SJSA1 (cell line): Measurements from ENCODE around the gene UGT3A2. TPM values are rescaled to one million over a fixed set of nuclear protein-coding genes. Genes with fewer than 3 reads are reported as not detected.

Source experiments
- DNase-seq, 2 experiments: peaks; one replicate each; pipeline ENCODE4 v3.0.0-alpha.2; 2015 to 2020; ENCODE audit warnings: low spot score in 2 of 2, low read depth in 1 of 2
- H3K27ac ChIP-seq: fragments of 250-450 bp; sonication (Bioruptor Pico); 2 replicates; pipeline ENCODE4 v1.5.1; 2020; ENCODE audit warnings: mild to moderate bottlenecking, moderate library complexity
- H3K27me3 ChIP-seq: fragments of 250-450 bp; sonication (Bioruptor Pico); replicated peaks from 2 replicates; pipeline ENCODE4 v1.5.1; 2020; ENCODE audit warnings: mild to moderate bottlenecking, moderate library complexity
- H3K36me3 ChIP-seq: fragments of 250-450 bp; sonication (Bioruptor Pico); 2 replicates; pipeline ENCODE4 v1.5.1; 2020; ENCODE audit warnings: mild to moderate bottlenecking
- H3K4me1 ChIP-seq: fragments of 250-450 bp; sonication (Bioruptor Pico); replicated peaks from 2 replicates; pipeline ENCODE4 v1.6.1; 2021; ENCODE audit warnings: mild to moderate bottlenecking
- H3K4me3 ChIP-seq: fragments of 250-450 bp; sonication (Bioruptor Pico); 2 replicates; pipeline ENCODE4 v1.5.1; 2020; ENCODE audit warnings: mild to moderate bottlenecking
- H3K9me3 ChIP-seq: fragments of 250-450 bp; sonication (Bioruptor Pico); replicated peaks from 2 replicates; pipeline ENCODE4 v1.5.1; 2020; ENCODE audit warnings: mild to moderate bottlenecking
- total RNA-seq: library from RNA; depleted of rRNA; stranded (reverse); fragments of >200 nt; shearing (Covaris generic); gene quantifications from 2 replicates; pipeline ENCODE4 v1.2.3, GENCODE V29; 2014

The UGT3A2 gene
- total RNA-seq, 1 experiment from 2014 or later, result not detected

DNA sequence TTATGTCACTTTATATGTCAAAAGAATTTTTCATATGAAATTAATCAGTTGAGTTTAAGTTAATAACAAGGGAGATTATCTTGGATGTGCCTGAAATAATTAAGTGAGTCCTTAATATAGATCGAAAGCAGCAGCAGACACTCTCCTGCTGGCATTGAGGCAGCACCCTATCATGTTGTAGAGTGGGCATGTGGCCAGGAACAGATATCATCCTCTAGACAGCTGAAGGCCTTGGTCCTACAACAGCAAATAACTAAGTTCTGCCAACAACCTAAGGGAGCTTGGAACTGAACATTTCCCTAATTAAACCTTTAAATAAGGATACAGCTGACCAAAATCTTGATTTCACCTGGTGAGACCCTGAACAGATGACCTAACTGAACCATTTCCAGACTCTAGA lies 49.7 kb downstream of the UGT3A2 start:
- H3K4me3 ChIP-seq, result no peak overlapping the region
- H3K4me1 ChIP-seq, result no peaks in the 10 kb centered on the region
- H3K36me3 ChIP-seq, result no peaks in the 10 kb centered on the region
- no peak overlapping the region for H3K27ac ChIP-seq
- H3K27me3 ChIP-seq, result no peaks in the 10 kb centered on the region
- peaks cover 5% of the 10 kb centered on the region; the same call in 1 of the 2 replicates for H3K9me3 ChIP-seq
- DNase-seq, result no peak

DNA sequence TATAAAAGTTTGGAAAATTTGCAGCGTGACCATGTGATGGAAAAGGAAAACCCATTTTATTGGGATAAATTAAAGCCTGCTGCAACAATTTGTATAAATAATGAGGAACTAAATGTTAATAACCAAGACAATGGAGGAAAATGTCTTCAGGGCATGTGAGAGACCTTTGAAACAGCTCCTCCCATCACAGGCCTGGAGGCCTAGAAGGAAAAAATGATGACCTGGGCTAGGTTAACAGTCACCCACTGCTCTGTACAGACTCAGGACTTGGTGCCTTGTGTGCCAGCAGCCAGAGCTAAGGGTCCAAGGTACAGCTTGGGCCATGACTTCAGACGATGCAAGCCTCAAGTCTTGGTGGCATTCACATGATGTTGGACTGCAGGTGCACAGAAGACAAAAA lies 53.5 kb downstream of the UGT3A2 start:
- no peak for DNase-seq
- H3K36me3 ChIP-seq, result no peaks in the 10 kb centered on the region
- no peak overlapping the region for H3K27ac ChIP-seq
- H3K27me3 ChIP-seq, result no peaks in the 10 kb centered on the region
- no peaks in the 10 kb centered on the region for H3K4me1 ChIP-seq
- no peak overlapping the region for H3K4me3 ChIP-seq
- 0 out of 2 replicates have a peak, but pooled peaks cover 5% of the 10 kb centered on the region for H3K9me3 ChIP-seq

DNA sequence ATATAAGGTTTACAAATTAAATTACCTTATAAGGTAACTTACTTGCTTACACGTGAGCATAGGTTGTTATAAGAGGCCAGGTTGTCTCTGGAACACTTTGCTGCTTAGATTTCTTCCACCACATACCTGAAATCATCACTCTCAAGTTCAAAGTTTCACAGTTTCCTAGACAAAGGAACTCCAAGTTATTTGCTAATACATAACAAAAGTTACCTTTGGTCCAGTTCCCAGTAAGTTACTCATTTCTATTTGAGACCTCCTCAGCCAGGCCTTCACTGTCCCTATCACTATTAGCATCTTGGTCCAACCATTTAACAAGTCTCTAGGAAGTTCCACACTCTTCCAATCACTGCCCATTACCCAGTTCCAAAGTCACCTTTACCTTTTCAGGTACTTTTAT lies 57.0 kb downstream of the UGT3A2 start:
- H3K9me3 ChIP-seq, result no peaks in the 10 kb centered on the region
- no peak overlapping the region for H3K27ac ChIP-seq
- no peak overlapping the region for H3K4me3 ChIP-seq
- H3K36me3 ChIP-seq, result no peaks in the 10 kb centered on the region
- no peaks in the 10 kb centered on the region for H3K27me3 ChIP-seq
- no peaks in the 10 kb centered on the region for H3K4me1 ChIP-seq
- no peak for DNase-seq

DNA sequence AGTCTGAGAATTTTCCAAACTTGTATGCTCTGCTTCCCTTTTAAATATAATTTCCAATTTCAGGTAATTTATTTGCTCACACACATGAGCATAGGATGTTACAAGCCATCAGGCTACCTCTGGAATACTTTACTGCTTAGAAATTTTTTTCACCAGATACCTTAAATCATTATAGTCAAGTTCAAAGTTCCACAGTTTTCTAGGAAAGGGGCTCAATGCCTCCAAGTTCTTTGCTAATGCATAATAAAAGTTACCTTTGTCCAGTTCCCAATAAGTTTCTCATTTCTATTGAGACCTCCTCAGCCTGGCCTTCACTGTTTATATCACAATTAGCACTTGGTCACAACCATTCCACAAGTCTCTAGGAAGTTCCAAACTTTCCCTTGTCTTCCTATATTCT lies 59.3 kb downstream of the UGT3A2 start:
- no peaks in the 10 kb centered on the region for H3K4me1 ChIP-seq
- no peak for DNase-seq
- H3K4me3 ChIP-seq, result no peak overlapping the region
- H3K9me3 ChIP-seq, result no peaks in the 10 kb centered on the region
- H3K36me3 ChIP-seq, result no peaks in the 10 kb centered on the region
- H3K27ac ChIP-seq, result no peak overlapping the region
- H3K27me3 ChIP-seq, result no peaks in the 10 kb centered on the region

DNA sequence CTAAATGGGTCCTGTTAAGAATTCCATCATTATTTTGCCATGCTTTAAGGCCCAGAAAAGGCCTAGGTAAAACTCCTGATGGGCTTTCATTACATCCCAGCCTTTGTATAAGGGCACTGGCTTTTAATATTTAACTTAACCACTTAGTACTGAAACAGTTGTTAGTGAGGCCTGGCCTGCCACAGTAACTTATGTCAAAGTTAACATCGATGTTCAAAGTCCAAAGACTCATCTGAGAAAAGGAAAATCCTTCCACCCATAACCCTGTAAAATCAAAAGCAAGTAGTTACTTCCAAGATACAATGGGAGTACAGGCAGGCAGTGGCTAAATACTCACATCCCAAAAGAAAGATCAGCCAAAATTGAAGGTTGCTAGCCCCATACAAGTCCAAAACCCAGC lies 60.5 kb downstream of the UGT3A2 start:
- H3K27me3 ChIP-seq, result no peaks in the 10 kb centered on the region
- H3K36me3 ChIP-seq, result no peaks in the 10 kb centered on the region
- H3K9me3 ChIP-seq, result no peaks in the 10 kb centered on the region
- H3K4me1 ChIP-seq, result no peaks in the 10 kb centered on the region
- no peak overlapping the region for H3K4me3 ChIP-seq
- no peak for DNase-seq
- no peak overlapping the region for H3K27ac ChIP-seq

DNA sequence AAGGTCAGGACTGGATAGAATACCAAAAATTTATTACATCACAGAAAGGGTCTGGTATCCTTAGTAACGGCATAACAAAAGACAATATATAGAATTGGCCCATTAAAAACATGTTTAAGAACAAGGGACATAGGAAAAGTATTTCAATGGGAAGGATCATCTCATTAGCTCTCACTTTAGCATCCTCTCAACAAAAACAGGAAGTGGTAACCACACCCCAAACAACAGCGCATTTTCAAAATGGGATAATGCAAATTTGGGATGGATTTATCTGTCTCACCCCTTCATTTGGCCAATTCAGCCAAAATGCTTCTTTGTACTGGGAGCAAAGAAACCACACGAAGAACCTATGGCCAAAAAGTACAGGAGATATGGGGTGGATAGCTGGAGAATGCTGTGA lies 65.7 kb downstream of the UGT3A2 start:
- H3K9me3 ChIP-seq, result no peaks in the 10 kb centered on the region
- H3K27ac ChIP-seq, result no peak overlapping the region
- H3K36me3 ChIP-seq, result no peaks in the 10 kb centered on the region
- no peaks in the 10 kb centered on the region for H3K27me3 ChIP-seq
- H3K4me1 ChIP-seq, result no peaks in the 10 kb centered on the region
- no peak overlapping the region for H3K4me3 ChIP-seq
- DNase-seq, result no peak

DNA sequence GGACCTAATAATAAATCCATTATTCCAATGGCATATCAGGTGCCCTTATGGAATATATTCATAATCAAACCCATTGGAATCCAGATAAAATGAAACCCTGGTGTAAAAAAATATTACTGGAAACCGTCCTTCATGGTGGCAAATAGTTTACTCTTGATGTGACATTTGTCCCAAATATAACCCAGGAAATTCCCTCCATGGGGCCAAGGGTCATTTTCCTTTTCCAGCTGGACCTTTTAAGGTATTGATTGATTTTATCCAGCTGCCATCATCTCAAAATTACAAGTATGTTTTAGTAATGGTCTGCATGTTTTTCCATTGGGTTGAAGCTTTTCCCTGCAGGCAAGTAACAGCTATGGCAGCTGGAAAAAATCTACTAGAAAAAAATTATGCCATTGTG lies 67.1 kb downstream of the UGT3A2 start:
- H3K27me3 ChIP-seq, result peaks cover 5% of the 10 kb centered on the region; the same call in 1 of the 2 replicates
- no peak for DNase-seq
- H3K9me3 ChIP-seq, result no peaks in the 10 kb centered on the region
- H3K4me3 ChIP-seq, result no peak overlapping the region
- H3K36me3 ChIP-seq, result no peaks in the 10 kb centered on the region
- no peak overlapping the region for H3K27ac ChIP-seq
- H3K4me1 ChIP-seq, result no peaks in the 10 kb centered on the region

DNA sequence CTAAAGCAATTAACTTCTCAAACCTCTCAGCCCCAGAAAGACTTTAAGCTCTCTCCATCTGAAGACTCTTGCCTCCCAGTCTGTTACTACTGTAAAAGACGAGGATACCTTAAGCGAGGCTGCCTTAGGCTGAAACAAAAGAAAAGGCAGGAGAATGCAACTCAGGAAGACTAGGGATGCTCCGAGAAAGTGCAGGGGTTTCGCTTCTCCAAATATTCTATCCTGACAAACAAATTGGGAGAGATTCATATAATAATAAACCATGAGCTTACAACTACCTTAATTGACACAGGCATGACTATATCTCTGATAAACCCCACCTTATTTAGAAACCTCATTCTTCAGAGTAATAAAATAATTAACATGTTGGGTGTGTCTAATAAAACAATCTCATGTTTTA lies 70.6 kb downstream of the UGT3A2 start:
- DNase-seq, result no peak
- Histone ChIP-seq H3K36me3 (no peaks in the 10 kb centered on the region), H3K4me3 (no peak overlapping the region), H3K4me1 (no peaks in the 10 kb centered on the region), H3K9me3 (no peaks in the 10 kb centered on the region), H3K27ac (no peak overlapping the region), H3K27me3 (peaks cover 16% of the 10 kb centered on the region)

DNA sequence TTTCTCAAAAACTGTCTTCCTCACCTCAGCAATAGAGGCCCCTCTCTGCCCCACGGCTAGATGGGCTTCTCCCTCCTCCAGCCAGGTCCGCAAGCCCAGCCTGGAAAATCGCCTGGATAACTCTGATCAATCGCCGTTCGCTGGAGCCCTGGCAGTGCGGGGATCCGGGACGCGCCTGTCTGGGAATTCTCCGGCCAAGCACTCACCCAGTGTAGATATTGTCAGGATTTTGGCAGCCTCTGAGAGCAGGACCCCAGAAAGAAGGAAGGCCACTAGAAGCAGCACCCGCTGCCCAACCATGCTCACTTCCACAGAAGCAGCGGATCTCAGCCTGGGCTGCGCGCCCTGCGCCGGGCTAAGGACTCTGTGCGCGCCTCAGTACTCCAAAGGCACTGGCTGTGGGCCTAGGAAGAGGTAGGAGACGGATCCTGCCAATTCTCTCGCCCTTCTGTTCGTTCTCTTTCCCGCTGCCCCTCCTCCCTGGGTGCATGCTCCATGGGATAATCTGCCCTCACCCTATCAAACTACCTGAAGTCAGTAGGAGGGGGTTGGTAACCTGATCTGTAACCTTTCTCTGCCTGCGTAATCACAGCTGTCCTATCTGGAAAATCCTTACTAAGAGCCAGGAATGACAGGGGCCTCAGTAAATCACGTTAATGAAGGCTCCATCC lies 75.6 kb downstream of the UGT3A2 start, which contains the start of gene UGT3A1:
Gene UGT3A1 (minus strand): TSS at position 450 of the 671 bp plus-strand sequence. CDS start 150 bp downstream, at position 300.
- Histone ChIP-seq H3K27ac (no peak within 1 kb of the TSS), H3K36me3 (no peaks in the 10 kb centered on the region), H3K27me3 (peaks cover 25% of the 10 kb centered on the region), H3K4me1 (no peaks in the 10 kb centered on the region), H3K4me3 (no peak within 1 kb of the TSS), H3K9me3 (no peaks in the 10 kb centered on the region)
- DNase-seq, result no peak

DNA sequence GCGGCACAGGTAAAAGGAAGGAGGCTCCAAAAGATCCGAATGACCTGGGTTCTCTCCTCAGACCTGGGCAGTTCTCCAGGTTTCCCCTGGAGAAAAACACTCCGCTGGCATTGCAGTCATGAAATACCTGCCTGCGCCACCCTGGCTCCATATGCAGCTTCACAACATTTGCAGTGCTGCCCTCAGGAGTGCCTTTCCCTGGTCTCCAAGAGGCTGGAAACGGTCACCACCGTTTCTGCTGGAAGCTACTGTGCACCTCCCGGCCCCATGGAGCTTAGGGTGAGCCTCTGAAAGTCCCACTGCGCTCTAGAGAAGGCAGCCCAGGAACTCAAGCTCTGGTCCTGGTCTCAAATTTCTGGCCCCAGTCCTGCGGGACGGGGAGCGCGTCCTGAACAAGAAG lies 76.2 kb downstream of the UGT3A2 start:
- Histone ChIP-seq H3K4me3 (no peak overlapping the region), H3K4me1 (no peaks in the 10 kb centered on the region)
- DNase-seq, result no peak

DNA sequence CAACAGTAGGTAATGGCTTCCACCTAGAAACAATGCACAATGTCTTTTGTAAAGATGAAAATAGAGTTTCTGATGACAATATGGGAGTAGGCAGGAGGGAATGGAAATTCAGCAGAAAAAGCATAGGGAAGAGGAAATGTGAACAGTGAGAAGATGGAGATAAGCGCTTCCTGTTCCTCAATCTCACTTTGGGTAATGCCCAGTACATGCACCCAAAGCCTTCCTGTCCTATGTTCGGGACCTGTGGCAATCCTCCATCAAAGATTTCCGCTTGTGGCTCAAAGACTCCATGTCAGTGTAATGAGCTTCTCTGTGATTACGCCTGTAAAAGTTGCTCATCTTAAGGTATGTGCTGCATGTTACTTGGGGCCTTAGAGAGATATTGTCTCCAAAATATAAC lies 78.2 kb downstream of the UGT3A2 start:
- Histone ChIP-seq H3K27ac (no peak overlapping the region), H3K9me3 (no peaks in the 10 kb centered on the region), H3K4me1 (no peaks in the 10 kb centered on the region), H3K4me3 (no peak overlapping the region), H3K36me3 (no peaks in the 10 kb centered on the region), H3K27me3 (peaks cover 20% of the 10 kb centered on the region)
- no peak for DNase-seq

More for the DNA sequence above, 76.2 kb downstream of the UGT3A2 start:
- Histone ChIP-seq H3K9me3 (no peaks in the 10 kb centered on the region), H3K27ac (no peak overlapping the region), H3K36me3 (no peaks in the 10 kb centered on the region), H3K27me3 (peaks cover 23% of the 10 kb centered on the region)

DNA sequence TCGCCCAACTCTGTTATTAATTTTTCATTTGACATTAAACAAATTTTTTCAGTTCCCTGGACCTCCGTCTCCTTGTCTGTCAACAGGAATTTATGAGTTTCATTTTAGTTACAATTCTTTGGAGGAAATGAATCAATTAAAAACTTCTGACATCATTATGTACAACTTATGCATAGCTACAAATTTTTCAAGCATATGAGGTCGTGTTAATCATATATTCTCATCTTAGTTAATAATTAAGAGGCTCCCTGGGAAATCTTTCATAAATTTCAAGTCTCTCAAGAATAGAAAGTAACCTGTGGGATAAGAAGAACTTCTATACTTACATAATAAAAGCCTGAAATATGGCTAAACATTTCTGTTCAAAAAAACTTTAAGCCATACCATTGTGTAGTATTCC lies 78.9 kb downstream of the UGT3A2 start:
- Histone ChIP-seq H3K9me3 (no peaks in the 10 kb centered on the region), H3K27ac (no peak overlapping the region), H3K36me3 (no peaks in the 10 kb centered on the region), H3K27me3 (peaks cover 20% of the 10 kb centered on the region), H3K4me3 (no peak overlapping the region), H3K4me1 (no peaks in the 10 kb centered on the region)
- no peak for DNase-seq
